T-helper 1 cell (primary cell): ENCODE data around the gene EEF1AKMT1.

ENCODE experiments used
- DNase-seq, 5 donors: peaks; one replicate each; pipeline ENCODE4 v3.0.0-alpha.2; 2012 to 2020
- total RNA-seq, 4 donors: gene quantifications; one replicate each; lab custom pipeline; 2026; lab: John Stamatoyannopoulos, UW

The EEF1AKMT1 gene, protein sequence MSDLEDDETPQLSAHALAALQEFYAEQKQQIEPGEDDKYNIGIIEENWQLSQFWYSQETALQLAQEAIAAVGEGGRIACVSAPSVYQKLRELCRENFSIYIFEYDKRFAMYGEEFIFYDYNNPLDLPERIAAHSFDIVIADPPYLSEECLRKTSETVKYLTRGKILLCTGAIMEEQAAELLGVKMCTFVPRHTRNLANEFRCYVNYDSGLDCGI
- 0.80 to 3.5 (median 1.6) reads per million in 4 donors for total RNA-seq

DNA sequence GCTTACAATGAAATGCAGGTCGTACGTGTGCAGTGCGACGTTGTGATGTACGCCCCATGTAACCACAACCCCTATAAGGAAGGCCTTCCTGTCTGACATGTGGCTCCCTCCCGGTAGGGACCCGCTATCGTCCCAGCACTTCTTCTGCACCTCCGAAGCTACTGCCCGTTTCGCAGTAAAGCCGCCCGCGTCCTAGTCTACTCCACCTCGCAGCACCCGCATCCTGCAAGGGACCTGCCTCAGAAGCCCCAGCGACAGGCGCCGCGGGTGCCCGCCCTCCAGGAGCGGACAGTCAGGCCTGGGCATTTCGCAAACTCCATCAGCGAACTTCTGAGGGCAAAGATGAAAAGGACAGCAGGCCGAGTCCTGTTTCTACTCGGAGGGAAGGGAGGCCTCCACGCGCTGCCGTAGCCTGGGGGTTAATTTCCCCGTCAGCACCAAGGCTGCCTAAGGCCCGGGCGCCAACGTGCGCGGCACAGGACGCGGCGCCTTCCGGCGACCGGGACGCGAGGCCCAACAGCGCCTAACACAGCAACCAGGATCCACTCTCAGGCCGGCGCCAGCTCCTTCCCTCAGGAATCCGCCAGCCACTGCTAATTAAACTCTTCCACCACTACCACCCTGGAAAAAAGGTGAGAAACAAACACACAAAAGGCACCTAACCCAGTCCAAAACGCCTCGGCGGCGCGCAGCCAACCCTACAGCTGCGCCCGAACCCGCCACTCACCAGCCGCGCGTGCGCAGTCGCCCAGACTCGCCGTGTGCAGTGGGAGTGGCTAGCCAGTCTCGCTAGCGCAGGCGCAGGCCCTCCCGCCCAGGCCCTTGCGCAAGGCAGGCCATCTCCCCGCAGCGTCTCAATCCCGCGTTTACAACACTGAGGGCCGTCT is at the start of gene EEF1AKMT1:
Gene EEF1AKMT1 (minus strand): TSS at position 768 of the 887 bp plus-strand sequence. CDS start 16,363 bp downstream, outside the sequence.
- DNase-seq, result peak; percentile 84 to 94 (median 90)

GRCh38 chr13:20823071-20823470 is 49.3 kb upstream of the EEF1AKMT1 start:
- DNase-seq, result no peak

DNA sequence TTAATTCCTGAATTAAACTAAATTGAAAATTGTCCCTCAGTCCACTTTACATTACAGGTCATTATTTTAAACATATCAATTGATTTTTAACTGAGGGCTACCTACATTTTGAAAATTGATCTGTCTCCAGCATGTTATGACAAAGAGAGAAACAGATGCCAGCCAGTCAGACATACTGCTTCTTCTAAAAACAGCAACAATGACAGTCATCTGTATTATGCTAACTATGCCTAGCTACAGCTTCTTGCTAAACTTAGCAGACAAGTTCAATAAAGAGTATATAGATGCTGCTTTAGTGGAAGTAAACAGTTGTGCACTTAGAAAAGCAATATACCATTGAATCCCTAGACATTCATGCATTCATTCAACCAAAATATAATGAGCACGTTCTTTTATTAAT is 48.6 kb upstream of the EEF1AKMT1 start:
- DNase-seq, result no peak

DNA sequence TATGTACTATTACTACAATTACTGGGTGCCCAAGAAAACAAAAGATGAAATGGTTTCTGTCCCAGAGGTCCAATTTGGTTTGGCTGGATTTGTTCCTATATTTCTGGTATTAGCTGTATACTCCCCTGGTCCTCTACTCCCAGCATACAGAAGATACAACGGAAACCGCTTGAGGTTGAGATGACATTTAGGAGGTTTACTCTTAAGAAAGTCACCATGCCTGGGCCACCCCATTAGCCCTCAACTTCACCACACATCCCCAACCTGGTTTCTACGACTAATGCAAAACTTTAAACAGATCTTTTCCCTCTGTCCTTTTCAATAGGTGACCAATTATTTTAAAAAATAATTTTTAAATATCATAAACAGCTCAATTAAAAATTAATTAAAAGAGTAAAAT is 46.0 kb upstream of the EEF1AKMT1 start:
- no peak for DNase-seq

DNA sequence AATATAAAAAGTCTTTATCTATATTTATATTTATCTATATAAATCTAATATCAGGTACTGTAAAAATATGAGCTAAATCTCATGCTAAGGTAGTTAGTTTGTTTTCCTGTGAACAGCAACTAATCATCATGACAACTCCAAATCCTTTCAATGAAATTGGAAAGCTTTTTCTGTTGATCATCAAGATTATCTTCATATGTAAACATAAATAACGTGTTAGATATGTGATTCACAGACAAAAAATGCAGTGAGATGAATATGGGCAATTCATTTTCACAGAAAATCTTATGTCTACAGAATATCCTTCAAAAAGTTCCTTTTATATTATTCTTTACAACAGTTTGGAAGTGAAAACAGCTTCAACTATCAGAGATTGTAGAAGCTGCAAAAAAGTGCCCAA is 41.7 kb upstream of the EEF1AKMT1 start:
- DNase-seq, result no peak

- DNase-seq, result no peak
Observed at GRCh38 chr13:20814224-20814910, 40.6 kb upstream of the EEF1AKMT1 start.

- DNase-seq, result no peak
Observed at GRCh38 chr13:20812890-20813289, 39.1 kb upstream of the EEF1AKMT1 start.

GRCh38 chr13:20810808-20811207 is 37.0 kb upstream of the EEF1AKMT1 start:
- DNase-seq, result no peak

GRCh38 chr13:20808874-20809273 is 35.1 kb upstream of the EEF1AKMT1 start:
- no peak for DNase-seq

GRCh38 chr13:20803180-20803965 is 29.6 kb upstream of the EEF1AKMT1 start:
- no peak for DNase-seq

- DNase-seq, result no peak
Observed at GRCh38 chr13:20801707-20802106, 27.9 kb upstream of the EEF1AKMT1 start.

DNA sequence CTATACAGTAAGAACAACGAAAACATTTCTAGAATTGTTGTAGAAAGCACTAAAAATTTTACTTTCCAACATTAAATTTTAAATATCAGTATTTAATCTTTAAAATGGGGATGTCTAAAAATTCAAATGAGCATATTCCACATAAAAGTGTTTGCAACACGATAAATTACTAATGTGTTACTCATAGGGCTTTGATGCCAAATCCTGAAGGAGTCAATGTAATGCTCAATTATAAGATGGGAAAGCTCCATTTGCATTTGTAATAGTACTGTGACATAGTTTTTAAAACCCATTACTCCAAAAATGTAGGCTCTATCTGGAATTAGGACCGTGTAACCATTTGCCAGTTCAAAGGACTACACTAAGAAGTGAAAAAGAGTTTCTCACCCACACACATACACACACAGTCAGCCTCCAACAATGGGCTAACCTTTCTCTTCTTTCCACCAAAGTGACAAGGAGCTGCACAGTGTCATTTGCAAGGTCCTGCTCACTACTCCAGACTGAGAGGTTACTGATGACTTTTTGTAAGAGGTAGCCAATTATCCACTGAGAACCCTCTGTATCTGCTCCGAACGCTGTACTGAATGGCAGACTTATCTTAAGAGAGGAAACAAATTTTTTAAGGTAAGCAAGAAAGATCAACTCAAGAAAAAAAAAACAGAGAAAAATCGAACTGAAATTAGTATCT is 26.1 kb upstream of the EEF1AKMT1 start:
- no peak for DNase-seq

- DNase-seq, result no peak
Observed at GRCh38 chr13:20798027-20798426, 24.3 kb upstream of the EEF1AKMT1 start.

GRCh38 chr13:20796791-20797508 is 23.2 kb upstream of the EEF1AKMT1 start:
- DNase-seq, result no peak

GRCh38 chr13:20789665-20790064 is 15.9 kb upstream of the EEF1AKMT1 start:
- DNase-seq, result no peak

DNA sequence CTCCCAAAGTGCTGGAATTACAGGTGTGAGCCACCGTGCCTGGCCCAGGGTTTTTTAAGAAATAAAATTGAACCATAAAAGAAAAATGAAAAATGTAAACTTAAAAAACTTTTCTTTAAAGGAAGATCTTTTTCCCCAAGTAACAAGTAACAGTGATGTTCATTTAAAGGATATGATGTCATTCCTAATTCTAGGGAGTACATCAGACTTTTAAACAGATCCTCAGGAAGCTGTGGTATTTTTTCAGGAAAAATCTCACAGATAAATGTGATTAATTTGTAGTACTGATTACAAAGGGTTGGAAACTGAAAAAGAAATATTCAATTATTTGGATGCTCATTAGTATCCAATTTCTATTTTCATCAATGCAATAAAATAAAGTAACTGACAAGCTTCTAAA is 14.6 kb upstream of the EEF1AKMT1 start:
- no peak for DNase-seq

DNA sequence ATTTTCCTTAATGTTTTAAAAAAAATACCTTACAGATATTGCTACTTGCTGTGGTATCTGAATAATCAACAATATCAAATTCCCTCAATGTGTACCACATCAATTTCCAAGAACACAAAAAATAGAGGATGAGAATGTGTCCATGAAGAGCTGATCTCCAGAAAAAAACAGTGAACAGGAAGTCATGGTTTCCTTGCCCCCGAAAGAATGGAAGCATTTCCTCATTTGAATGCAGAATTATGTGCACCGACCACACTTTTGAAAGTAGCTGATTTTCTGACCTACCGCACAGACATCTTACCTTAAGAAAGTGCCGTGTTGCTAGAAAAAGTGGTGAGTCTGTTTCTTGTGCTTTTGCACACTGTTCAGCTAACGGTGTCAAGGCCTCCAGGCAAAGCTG is 13.4 kb upstream of the EEF1AKMT1 start:
- DNase-seq, result no peak

- no peak for DNase-seq
Observed at GRCh38 chr13:20782116-20782708, 8.5 kb upstream of the EEF1AKMT1 start.

DNA sequence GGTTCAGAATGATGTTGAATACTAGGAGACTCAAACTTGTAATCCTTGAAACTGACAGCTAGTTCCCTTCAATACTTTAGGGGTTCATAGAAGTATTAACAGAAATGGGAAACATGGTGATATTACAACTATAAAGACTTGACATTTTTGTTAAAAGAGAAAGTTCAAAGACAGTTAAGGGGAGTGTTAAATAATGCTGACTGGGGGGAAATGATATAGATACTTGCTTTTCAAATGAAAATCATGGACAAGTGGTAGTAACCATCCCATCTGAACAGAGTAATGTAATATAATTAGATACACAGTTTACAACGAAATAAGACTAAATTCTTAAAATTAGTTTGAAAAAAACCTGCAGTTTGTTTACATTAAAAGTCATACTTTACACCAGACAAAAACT is 6.6 kb upstream of the EEF1AKMT1 start:
- no peak for DNase-seq

DNA sequence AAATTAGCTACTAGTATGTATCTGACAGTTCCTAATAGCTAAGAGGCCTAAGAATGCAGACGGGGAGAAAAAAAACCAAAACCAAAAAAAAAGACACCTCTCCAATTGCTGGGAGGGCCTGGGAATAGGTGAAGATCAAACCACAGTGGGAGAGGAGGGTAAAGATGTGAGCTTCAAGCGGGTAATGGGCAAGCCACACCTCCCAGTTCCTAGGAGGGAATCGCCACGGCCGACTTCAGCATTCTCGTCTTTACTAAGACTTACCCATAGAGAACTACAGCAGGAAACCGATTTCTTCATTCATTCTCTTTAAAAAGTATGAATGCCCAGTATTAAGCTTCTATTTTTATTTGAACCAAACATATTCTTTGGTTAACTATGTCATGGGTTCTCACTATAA is 5.6 kb upstream of the EEF1AKMT1 start:
- no peak for DNase-seq

- no peak for DNase-seq
Observed at GRCh38 chr13:20778311-20778710, 4.5 kb upstream of the EEF1AKMT1 start.
